Measurements from ENCODE around the gene GOT2. TPM values are rescaled to one million over a fixed set of nuclear protein-coding genes. Genes with fewer than 3 reads are reported as not detected.

The GOT2 gene
- total and polyA plus RNA-seq, 2 experiments from 2014 or later = 83.8 to 103 TPM

DNA sequence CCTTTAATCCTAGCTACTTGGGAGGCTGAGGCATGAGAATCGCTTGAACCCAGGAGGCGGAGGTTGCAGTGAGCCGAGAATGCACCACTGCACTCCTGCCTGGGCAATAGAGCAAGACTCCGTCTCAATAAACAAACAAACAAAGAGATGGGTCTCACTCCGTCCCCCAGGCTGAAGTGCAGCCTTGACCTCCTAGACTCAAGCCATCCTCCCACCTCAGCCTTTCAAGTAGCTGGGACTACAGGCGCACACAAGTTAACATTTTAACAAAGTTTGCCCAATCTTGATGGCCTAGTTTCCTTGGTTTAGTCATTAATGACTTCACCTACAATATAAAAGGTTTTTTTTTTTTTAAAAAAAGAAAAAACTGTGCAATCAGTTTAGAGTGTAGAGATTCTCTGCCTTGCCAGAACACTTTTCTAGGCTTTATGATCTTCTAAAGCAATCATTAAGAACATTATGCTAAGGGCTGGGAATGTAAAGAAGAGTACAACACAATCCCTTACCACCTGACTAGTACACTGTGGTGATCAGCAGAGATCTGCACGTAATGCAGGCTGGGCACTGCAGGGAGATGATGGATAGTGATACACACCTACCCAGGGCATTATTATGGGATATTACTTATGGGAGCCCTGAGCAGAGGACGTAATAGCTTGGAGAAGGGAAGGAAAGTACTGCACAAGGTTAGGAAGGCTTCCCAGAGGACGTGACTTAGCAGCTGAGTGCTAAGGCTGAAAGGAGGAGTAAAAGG is 6.9 kb downstream of the GOT2 start:
- no peak for DNase-seq (ENCODE audit: low spot score)
- H3K36me3 ChIP-seq (replicated peaks; ENCODE audit: insufficient read depth, low read depth) = no peaks in the 10 kb centered on the region
- no peaks in the 10 kb centered on the region for H3K27me3 ChIP-seq
- H3K9me3 ChIP-seq (ENCODE audit: low read depth) = no peaks in the 10 kb centered on the region
- no peak overlapping the region for H2AFZ ChIP-seq
- H3K4me2 ChIP-seq = no peak overlapping the region
- H4K20me1 ChIP-seq (ENCODE audit: insufficient read depth, poor library complexity, severe bottlenecking) = peaks cover 19% of the 10 kb centered on the region
- H3K79me2 ChIP-seq = peaks cover 67% of the 10 kb centered on the region
- H3K4me3 ChIP-seq = no peak overlapping the region
- WGBS (ENCODE audit: low lambda C conversion rate, missing lambda C conversion rate) = 72% methylated on average over 9 of the region's 9 CpGs
- no peaks in the 10 kb centered on the region for H3K9me2 ChIP-seq (replicated peaks; ENCODE audit: insufficient read depth)
- TF ChIP-seq EZH2 (IDR thresholded peaks at IDR 0.05; ENCODE audit: borderline replicate concordance) (no peak), EZH2phosphoT487 (IDR thresholded peaks at IDR 0.05; ENCODE audit: low read depth, severe bottlenecking, unreplicated experiment) (no peak)
- TF ChIP-seq, protein P1, sequence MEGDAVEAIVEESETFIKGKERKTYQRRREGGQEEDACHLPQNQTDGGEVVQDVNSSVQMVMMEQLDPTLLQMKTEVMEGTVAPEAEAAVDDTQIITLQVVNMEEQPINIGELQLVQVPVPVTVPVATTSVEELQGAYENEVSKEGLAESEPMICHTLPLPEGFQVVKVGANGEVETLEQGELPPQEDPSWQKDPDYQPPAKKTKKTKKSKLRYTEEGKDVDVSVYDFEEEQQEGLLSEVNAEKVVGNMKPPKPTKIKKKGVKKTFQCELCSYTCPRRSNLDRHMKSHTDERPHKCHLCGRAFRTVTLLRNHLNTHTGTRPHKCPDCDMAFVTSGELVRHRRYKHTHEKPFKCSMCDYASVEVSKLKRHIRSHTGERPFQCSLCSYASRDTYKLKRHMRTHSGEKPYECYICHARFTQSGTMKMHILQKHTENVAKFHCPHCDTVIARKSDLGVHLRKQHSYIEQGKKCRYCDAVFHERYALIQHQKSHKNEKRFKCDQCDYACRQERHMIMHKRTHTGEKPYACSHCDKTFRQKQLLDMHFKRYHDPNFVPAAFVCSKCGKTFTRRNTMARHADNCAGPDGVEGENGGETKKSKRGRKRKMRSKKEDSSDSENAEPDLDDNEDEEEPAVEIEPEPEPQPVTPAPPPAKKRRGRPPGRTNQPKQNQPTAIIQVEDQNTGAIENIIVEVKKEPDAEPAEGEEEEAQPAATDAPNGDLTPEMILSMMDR (IDR thresholded peaks at IDR 0.05; ENCODE audit: poor library complexity) = no peak
- peaks cover under 1% of the 10 kb centered on the region for H3K4me1 ChIP-seq (ENCODE audit: insufficient read depth)
- H3K27ac ChIP-seq = no peak overlapping the region

DNA sequence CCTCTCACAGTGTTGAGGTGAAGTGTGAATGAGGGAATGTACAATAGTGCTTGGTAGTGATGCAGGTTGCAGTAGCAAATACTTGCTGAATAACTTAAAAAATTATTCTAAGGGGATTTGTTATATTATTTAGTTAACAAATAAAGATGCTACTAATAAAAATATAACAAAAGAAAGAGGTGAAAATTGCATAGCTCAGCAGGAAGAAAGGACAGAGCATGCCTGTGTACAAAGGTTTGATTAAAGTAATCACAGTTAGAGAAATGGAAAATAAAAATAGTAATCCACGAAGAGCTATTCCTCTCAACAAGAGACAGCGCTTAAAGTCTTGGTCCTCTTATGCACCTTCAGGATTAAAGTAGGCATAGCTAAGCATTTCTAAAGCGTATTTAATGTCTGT is 11.0 kb downstream of the GOT2 start:
- Histone ChIP-seq H3K79me2 (peaks cover 26% of the 10 kb centered on the region), H2AFZ (no peak overlapping the region), H3K27me3 (no peaks in the 10 kb centered on the region), H3K4me3 (no peak overlapping the region), H3K9me2 (replicated peaks; ENCODE audit: insufficient read depth) (no peaks in the 10 kb centered on the region), H3K4me2 (no peak overlapping the region), H3K36me3 (replicated peaks; ENCODE audit: insufficient read depth, low read depth) (no peaks in the 10 kb centered on the region), H3K27ac (no peak overlapping the region), H4K20me1 (ENCODE audit: insufficient read depth, poor library complexity, severe bottlenecking) (peaks cover 5% of the 10 kb centered on the region), H3K9me3 (ENCODE audit: low read depth) (no peaks in the 10 kb centered on the region), H3K4me1 (ENCODE audit: insufficient read depth) (peaks cover 4% of the 10 kb centered on the region)
- TF ChIP-seq, protein P1 (IDR thresholded peaks at IDR 0.05; ENCODE audit: poor library complexity) = no peak
- TF ChIP-seq EZH2 (IDR thresholded peaks at IDR 0.05; ENCODE audit: borderline replicate concordance) = no peak
- no peak for TF ChIP-seq EZH2phosphoT487 (IDR thresholded peaks at IDR 0.05; ENCODE audit: low read depth, severe bottlenecking, unreplicated experiment)
- WGBS (ENCODE audit: low lambda C conversion rate, missing lambda C conversion rate) = 33% methylated on average over 3 of the region's 3 CpGs
- DNase-seq (ENCODE audit: low spot score) = no peak

DNA sequence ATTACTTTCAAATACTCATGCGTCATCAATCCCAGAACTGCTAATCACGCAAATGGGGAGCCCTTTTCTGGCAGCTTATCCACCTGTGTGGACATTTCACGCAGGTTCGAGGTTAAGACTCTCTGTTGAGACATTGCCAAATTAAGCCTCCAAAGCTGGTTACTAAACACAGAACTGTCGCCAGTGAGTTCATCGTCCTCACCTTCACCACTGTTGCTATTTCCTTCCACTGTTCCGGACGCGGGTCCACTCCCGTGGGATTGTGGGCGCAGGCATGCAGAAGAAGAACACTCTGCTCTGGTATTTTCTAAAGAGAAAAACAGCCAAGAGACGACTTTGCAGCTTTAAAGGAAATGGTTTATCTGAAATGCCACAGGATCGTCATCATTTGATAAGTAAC is 16.1 kb downstream of the GOT2 start:
- DNase-seq (ENCODE audit: low spot score) = no peak
- 94% methylated on average over 13 of the region's 13 CpGs for WGBS (ENCODE audit: low lambda C conversion rate, missing lambda C conversion rate)
- TF ChIP-seq EZH2phosphoT487 (IDR thresholded peaks at IDR 0.05; ENCODE audit: low read depth, severe bottlenecking, unreplicated experiment) (no peak), EZH2 (IDR thresholded peaks at IDR 0.05; ENCODE audit: borderline replicate concordance) (no peak)
- TF ChIP-seq, protein P1 (IDR thresholded peaks at IDR 0.05; ENCODE audit: poor library complexity) = no peak
- H2AFZ ChIP-seq = no peak overlapping the region
- no peaks in the 10 kb centered on the region for H4K20me1 ChIP-seq (ENCODE audit: insufficient read depth, poor library complexity, severe bottlenecking)
- H3K79me2 ChIP-seq = no peaks in the 10 kb centered on the region
- H3K9me2 ChIP-seq (replicated peaks; ENCODE audit: insufficient read depth) = no peaks in the 10 kb centered on the region
- H3K27ac ChIP-seq = no peak overlapping the region
- peaks cover 4% of the 10 kb centered on the region for H3K4me1 ChIP-seq (ENCODE audit: insufficient read depth)
- no peak overlapping the region for H3K4me2 ChIP-seq
- H3K9me3 ChIP-seq (ENCODE audit: low read depth) = no peaks in the 10 kb centered on the region
- no peak overlapping the region for H3K4me3 ChIP-seq
- H3K36me3 ChIP-seq (replicated peaks; ENCODE audit: insufficient read depth, low read depth) = no peaks in the 10 kb centered on the region
- no peaks in the 10 kb centered on the region for H3K27me3 ChIP-seq
